Uterus (tissue), 2 donors: ENCODE data around the gene ZNF564.

ENCODE experiments used
- CTCF ChIP-seq, 4 experiments: fragments of 200-600 bp in 2 of 4; fragments of 450-650 bp in 2 of 4; sonication (generic) in 2 of 4; IDR thresholded peaks; one replicate each; pipeline ENCODE4 v1.5.1; 2016 to 2019; ENCODE audit warnings: antibody characterized with exemption in 4 of 4, mild to moderate bottlenecking in 2 of 4, moderate library complexity in 1 of 4
- POLR2A ChIP-seq, 2 donors: fragments of 450-650 bp; IDR thresholded peaks; one replicate each; pipeline ENCODE4 v1.6.1; 2016; ENCODE audit warnings: antibody characterized with exemption in 2 of 2, mild to moderate bottlenecking in 1 of 2, moderate library complexity in 1 of 2

GRCh38 chr19:12578641-12579040 lies 27.4 kb upstream of the ZNF564 start:
- no peak for TF ChIP-seq CTCF (IDR thresholded peaks at IDR 0.05)
- TF ChIP-seq POLR2A (IDR thresholded peaks at IDR 0.05) = no peak
